ENCODE data around the gene PSMA7. TPM values are rescaled to one million over a fixed set of nuclear protein-coding genes. Genes with fewer than 3 reads are reported as not detected.
A peak's percentile ranks its signal among the peaks of the same experiment; 100 is the strongest.

The PSMA7 gene
- total RNA-seq: 195 to 210 TPM (median 201 TPM) in 3 replicates

DNA sequence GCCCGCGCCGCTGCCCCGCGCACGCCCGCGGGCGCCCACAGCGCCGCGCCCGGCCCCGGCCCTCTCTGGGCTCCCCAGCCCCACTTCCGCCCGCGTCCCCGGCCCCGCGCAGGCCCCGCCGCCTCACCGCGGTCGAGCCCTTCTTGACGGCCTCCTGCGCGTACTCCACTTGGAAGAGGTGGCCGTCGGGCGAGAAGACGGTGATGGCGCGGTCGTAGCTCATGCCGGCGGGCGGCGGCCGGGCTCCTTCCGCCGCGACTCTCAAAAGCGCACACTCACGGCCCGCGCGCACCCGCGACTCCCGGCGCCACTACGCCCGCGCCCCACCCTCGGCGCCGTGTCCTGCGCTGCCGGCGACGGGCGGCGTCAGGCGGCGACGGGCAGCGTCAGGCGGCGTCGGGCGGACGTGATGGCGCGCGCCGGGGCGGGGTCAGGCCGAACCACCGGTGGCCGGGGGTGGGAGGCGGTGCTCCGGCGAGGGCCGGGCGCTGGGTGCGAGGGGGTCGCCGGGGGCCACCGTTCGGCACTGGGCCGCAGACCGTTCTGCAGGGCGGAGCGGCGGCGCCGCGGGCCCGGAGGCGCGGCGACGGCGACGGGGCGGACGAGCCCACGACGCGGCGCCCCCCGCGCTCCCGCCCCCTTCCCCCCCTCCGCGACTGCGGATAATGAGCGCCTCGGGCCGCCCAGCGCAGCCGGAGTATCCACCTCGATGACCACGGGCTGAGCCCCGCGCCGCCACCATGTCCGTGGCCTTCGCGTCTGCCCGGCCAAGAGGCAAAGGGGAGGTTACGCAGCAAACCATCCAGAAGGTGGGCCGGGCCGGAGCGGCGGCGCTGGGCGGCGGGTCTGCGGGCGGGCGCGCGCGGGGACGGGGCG, at the start of gene PSMA7, which contains the start of gene SS18L1:
PSMA7 (minus strand) TSS at position 314 of the 876 bp plus-strand sequence; CDS start at position 223, 91 bp downstream.
SS18L1 (plus strand) TSS at position 689 of the 876 bp plus-strand sequence; CDS start at position 741, 52 bp downstream.
- Mint-ChIP-seq H3K4me3 (peak within 1 kb of the TSS; percentile 88), H3K36me3 (peaks cover 11% of the 10 kb centered on the region), H3K27ac (peak within 1 kb of the TSS; percentile 95), H3K4me1 (peaks cover 42% of the 10 kb centered on the region), H3K9me3 (no peaks in the 10 kb centered on the region), H3K27me3 (ENCODE audit: low read depth) (no peaks in the 10 kb centered on the region)
- TF ChIP-seq, protein P1, sequence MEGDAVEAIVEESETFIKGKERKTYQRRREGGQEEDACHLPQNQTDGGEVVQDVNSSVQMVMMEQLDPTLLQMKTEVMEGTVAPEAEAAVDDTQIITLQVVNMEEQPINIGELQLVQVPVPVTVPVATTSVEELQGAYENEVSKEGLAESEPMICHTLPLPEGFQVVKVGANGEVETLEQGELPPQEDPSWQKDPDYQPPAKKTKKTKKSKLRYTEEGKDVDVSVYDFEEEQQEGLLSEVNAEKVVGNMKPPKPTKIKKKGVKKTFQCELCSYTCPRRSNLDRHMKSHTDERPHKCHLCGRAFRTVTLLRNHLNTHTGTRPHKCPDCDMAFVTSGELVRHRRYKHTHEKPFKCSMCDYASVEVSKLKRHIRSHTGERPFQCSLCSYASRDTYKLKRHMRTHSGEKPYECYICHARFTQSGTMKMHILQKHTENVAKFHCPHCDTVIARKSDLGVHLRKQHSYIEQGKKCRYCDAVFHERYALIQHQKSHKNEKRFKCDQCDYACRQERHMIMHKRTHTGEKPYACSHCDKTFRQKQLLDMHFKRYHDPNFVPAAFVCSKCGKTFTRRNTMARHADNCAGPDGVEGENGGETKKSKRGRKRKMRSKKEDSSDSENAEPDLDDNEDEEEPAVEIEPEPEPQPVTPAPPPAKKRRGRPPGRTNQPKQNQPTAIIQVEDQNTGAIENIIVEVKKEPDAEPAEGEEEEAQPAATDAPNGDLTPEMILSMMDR (IDR thresholded peaks at IDR 0.05; ENCODE audit: unreplicated experiment): no peak
- peak; percentile 78 to 87 for DNase-seq (ENCODE audit: low spot score in 2 of 2, unreplicated experiment in 2 of 2)

DNA sequence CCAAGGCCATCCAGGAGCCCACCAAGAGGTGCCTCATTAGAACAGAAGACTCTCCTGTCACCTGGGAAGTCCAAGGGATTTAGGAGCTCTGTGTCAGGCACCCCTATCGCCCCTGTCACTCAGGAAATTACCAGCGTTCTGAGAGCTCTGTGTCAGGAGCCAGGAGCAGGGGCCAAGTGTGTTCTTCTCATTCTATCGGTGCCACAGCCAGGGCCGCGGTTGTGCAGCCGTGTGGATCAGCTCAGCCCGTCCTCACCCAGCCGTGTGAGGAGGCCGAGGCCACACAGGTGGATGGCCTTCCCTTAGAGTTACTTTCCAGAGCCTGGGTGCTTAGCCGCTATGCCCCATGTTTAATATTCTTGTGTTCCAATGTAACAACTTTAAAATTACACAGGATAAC, 49.4 kb upstream of the PSMA7 start:
- Mint-ChIP-seq H3K4me1 (peaks cover 1% of the 10 kb centered on the region), H3K9me3 (no peaks in the 10 kb centered on the region), H3K4me3 (no peak overlapping the region), H3K36me3 (peaks cover 9% of the 10 kb centered on the region), H3K27ac (no peak overlapping the region), H3K27me3 (ENCODE audit: low read depth) (no peaks in the 10 kb centered on the region)
- TF ChIP-seq, protein P1 (IDR thresholded peaks at IDR 0.05; ENCODE audit: unreplicated experiment): no peak
- no peak for DNase-seq (ENCODE audit: low spot score in 2 of 2, unreplicated experiment in 2 of 2)

DNA sequence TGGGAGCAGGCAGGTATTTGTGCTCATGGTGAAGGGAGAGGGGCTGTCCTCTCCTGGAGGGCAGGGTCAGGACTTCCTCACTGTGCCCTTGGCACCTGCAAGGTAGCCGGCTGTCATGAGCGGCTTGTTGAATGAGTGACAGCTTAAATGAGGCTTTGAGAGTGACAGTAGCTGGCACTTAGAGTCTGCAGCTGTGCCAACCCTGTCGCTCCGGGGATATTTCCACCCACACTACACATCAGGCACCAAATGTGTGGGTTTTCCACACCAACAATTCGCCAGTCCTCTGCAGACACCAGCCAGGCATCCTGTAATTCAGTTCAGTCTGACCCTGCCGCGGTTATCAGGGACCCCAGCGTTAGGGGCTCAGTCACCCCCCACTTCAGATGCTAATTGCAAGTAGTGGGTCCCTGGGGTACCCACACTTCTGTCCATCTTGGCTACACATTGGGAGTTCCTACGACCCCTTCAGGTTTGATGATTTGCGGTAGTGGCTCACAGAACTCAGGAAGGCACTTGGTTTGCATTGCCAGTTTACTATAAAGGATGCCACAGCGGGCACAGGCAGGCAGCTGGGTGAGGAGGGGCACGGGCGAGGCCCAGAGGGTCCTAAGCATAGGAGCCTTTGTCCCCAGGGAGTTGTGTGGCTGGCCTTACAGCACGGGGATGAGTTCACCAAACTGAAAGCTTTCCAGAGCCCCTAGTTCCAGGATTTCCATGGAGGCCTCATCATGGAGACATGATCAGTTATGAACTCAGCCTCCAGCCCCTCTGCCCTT, 48.8 kb upstream of the PSMA7 start:
- Mint-ChIP-seq H3K9me3 (no peaks in the 10 kb centered on the region), H3K36me3 (peaks cover 9% of the 10 kb centered on the region), H3K4me1 (peaks cover 2% of the 10 kb centered on the region), H3K27me3 (ENCODE audit: low read depth) (no peaks in the 10 kb centered on the region), H3K4me3 (no peak overlapping the region), H3K27ac (no peak overlapping the region)
- TF ChIP-seq, protein P1 (IDR thresholded peaks at IDR 0.05; ENCODE audit: unreplicated experiment): no peak
- DNase-seq (ENCODE audit: low spot score in 2 of 2, unreplicated experiment in 2 of 2): no peak

DNA sequence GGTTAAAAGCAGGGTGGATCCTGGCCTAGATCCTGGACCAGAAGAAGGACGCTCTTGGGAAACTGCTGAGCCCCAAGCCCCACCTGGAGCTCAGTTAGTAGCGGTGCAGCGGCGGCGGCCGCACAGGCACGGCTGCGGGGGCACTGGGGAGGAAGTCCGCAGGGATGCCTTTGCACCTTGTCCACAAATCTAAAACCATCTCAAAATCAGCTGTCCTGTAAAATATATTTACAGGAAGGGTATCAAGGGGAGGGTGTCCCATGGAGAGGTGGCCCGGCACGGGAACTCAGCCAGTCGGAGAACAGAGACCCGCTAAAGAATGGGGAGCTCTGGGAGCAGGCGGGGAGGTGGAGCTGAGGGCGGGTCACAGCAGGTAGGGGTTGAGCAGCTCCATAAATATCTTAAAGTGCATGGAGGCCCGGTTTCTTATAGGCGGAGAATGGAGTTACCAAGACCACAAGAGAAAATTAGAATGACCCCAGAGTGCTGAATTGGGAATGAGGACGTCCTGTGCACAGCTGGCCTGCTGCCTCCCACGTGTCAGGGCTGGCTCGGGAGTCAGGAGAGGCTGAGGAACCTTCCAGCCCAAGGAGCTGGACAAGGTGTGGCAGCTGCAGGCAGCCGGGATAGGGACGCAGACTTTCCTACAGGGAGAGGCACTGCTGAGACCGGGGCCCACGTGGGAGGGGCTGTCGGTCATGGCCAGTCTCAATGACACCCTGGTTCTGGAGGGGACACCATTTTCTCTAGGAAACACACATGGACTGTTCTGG, 47.6 kb upstream of the PSMA7 start:
- Mint-ChIP-seq H3K4me3 (no peak overlapping the region), H3K36me3 (peaks cover 9% of the 10 kb centered on the region), H3K27ac (no peak overlapping the region), H3K4me1 (peaks cover 2% of the 10 kb centered on the region), H3K9me3 (no peaks in the 10 kb centered on the region), H3K27me3 (ENCODE audit: low read depth) (no peaks in the 10 kb centered on the region)
- TF ChIP-seq, protein P1 (IDR thresholded peaks at IDR 0.05; ENCODE audit: unreplicated experiment): no peak
- DNase-seq (ENCODE audit: low spot score in 2 of 2, unreplicated experiment in 2 of 2): no peak

All from mesothelial cell of epicardium (in vitro differentiated cells).